ENCODE measurements around the gene GZMM.

Gene GZMM

DNA sequence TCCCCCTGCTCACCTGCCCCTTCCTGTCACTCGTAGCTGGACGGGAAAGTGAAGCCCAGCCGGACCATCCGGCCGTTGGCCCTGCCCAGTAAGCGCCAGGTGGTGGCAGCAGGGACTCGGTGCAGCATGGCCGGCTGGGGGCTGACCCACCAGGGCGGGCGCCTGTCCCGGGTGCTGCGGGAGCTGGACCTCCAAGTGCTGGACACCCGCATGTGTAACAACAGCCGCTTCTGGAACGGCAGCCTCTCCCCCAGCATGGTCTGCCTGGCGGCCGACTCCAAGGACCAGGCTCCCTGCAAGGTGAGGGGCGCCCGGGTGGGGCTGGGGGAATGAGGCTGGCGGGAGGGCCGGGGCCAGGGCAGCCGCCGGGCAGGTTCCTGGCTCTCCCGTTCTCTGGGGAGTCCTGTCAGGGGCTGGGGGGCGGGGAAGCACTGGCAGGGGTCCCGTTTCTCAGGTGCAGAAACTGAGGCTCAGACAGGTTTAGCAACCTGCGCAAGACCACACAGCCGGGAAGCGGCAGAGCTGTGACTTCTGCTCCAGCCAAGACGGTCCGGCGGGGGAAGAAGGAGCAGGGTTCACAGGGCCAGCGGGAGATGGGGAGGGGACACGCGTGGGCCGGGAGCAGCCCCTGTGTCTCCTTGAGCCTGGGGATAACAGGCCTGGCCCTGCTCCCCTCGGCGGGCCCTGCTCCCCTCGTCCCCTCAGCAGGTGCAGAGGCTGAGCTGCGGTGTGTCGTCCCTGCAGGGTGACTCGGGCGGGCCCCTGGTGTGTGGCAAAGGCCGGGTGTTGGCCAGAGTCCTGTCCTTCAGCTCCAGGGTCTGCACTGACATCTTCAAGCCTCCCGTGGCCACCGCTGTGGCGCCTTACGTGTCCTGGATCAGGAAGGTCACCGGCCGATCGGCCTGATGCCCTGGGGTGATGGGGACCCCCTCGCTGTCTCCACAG, 5.3 kb downstream of the GZMM start:
- H3K4me1 Mint-ChIP-seq (ENCODE audit: low read depth in 2 of 2) = peaks cover 10 to 16% of the 10 kb centered on the region in 2 donors
- ATAC-seq (replicated peaks) = no peak
- H3K9me3 Mint-ChIP-seq = no peaks in the 10 kb centered on the region
- H3K36me3 Mint-ChIP-seq (ENCODE audit: insufficient read depth) = peaks cover 28% of the 10 kb centered on the region
- H3K27ac Mint-ChIP-seq = no peak overlapping the region
- H3K4me3 Mint-ChIP-seq = no peak overlapping the region
- no peaks in the 10 kb centered on the region for H3K27me3 Mint-ChIP-seq
- DNase-seq = no peak

DNA sequence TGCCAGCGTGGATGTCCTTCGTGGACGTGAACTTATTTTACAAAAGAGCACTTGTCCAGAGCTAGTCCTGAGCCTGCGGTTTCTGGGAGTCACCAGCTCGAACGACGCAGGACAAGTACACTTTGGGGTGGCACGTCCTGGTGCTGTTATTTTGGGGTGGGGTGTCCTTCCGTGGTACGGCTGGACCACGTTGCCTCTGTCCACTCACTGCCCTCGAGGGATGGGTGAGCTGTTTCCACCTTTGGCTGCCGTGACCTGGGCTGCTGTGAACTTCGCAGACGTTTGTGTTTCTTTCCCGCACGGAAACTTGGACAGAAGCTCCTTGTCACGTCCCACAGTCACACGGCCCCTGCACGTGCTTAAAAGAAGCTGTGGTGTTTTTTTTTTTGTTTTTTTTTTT, 11.0 kb downstream of the GZMM start:
- DNase-seq = no peak
- no peak for ATAC-seq (replicated peaks)
- Mint-ChIP-seq H3K4me3 (no peak overlapping the region), H3K27ac (no peak overlapping the region), H3K4me1 (ENCODE audit: low read depth in 2 of 2) (peaks cover 0 to 5% of the 10 kb centered on the region in 2 donors), H3K27me3 (no peaks in the 10 kb centered on the region), H3K36me3 (ENCODE audit: insufficient read depth) (peaks cover 9% of the 10 kb centered on the region), H3K9me3 (no peaks in the 10 kb centered on the region)

DNA sequence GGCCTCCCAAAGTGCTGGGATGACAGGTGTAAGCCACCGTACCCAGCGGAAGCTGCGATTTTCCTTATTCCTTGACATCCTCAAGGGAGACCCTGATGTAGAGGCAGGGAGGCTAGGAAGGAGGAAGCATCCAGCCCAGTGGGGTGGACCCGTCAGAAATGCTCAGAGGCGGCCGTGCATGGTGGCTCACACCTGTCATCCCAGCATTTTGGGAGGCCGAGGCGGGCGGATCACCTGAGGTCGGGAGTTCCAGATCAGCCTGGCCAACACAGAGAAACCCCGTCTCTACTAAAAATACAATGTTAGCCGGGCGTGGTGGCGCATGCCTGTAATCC, 11.6 kb downstream of the GZMM start:
- no peak for ATAC-seq (replicated peaks)
- no peak overlapping the region for H3K27ac Mint-ChIP-seq
- peaks cover 0 to 5% of the 10 kb centered on the region in 2 donors for H3K4me1 Mint-ChIP-seq (ENCODE audit: low read depth in 2 of 2)
- no peak for DNase-seq
- no peaks in the 10 kb centered on the region for H3K27me3 Mint-ChIP-seq
- H3K4me3 Mint-ChIP-seq = no peak overlapping the region
- peaks cover 6% of the 10 kb centered on the region for H3K36me3 Mint-ChIP-seq (ENCODE audit: insufficient read depth)
- no peaks in the 10 kb centered on the region for H3K9me3 Mint-ChIP-seq

DNA sequence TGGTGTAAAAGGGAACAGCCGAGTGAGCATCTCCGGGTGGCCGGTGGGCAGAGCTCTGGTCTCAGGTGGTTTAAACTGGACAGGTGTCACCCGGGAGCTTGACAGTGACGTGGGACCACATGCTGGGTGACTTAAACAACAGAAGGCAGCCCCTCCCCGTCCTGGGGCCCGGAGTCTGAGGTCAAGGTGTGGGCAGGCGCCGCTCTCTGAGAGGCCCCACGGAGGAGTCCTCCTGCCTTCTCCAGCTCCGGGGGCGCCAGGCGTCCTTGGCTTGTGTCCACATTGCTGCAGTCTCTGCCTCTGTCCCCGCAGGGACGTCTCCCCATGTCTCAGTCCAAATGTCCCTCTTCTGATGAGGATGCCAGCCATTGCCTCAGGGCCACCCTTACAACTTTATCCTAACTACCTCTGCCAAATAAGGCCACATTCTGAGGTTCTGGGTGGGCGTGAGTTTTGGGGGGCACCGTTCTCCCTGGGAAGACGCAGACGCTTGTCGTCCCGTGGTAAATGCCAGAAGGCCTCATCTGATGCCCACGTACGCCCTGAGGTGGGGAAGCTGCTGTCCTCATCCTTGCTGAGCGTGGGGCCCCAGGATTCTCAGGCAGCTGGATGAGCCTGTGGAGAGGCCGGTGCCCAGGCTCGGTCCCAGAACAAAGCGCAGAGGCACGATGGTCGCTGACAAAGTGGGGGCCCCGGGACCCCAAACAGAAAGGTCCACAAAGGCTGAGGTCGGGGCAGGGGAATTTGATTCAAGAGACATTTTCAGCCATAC, 12.9 kb downstream of the GZMM start:
- DNase-seq (no peak), ATAC-seq (replicated peaks) (no peak)
- H3K36me3 Mint-ChIP-seq (ENCODE audit: insufficient read depth) = no peaks in the 10 kb centered on the region
- H3K4me1 Mint-ChIP-seq (ENCODE audit: low read depth in 2 of 2) = peaks cover 0 to under 1% of the 10 kb centered on the region in 2 donors
- no peaks in the 10 kb centered on the region for H3K9me3 Mint-ChIP-seq
- peak overlapping the region in 1 of 2 donors; percentile 17 for H3K27ac Mint-ChIP-seq
- H3K27me3 Mint-ChIP-seq = no peaks in the 10 kb centered on the region
- no peak overlapping the region for H3K4me3 Mint-ChIP-seq

DNA sequence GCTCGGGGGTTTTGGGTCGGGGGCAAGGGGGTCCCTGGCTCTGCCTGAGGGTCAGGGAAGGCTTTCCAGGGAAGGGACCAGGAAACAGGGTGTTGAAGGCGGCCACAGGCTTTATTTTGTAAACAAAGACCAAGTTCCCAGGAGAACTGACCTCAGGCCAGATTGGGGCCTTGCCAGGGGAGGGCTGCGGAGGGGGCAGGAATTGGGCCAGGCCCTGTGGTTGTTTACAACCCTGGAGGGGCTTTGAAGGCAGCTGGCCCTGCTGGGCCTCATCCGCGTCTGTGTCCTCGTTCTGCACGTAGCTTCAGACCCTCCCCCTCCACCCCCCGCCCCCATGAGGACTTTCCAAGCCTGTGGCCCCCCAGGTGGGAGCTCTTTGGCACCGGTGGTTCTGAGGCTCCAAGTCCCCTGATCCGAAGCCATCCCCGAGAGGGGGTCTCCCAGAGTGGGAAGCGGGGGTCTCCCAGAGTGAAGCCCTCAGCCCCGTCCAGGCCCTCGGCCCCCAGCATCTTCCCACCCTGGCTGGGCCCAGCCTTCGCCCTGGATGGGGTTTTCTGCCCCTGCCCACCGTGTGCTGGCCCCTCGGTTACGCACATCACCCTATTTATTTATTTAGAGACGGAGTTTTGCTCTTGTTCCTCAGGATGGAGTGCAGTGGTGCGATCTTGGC, 15.1 kb downstream of the GZMM start:
- Mint-ChIP-seq H3K27me3 (no peaks in the 10 kb centered on the region), H3K9me3 (no peaks in the 10 kb centered on the region), H3K4me3 (no peak overlapping the region), H3K36me3 (ENCODE audit: insufficient read depth) (peaks cover 5% of the 10 kb centered on the region), H3K4me1 (ENCODE audit: low read depth in 2 of 2) (no peaks in the 10 kb centered on the region), H3K27ac (no peak overlapping the region)
- ATAC-seq (replicated peaks) (no peak), DNase-seq (no peak)

DNA sequence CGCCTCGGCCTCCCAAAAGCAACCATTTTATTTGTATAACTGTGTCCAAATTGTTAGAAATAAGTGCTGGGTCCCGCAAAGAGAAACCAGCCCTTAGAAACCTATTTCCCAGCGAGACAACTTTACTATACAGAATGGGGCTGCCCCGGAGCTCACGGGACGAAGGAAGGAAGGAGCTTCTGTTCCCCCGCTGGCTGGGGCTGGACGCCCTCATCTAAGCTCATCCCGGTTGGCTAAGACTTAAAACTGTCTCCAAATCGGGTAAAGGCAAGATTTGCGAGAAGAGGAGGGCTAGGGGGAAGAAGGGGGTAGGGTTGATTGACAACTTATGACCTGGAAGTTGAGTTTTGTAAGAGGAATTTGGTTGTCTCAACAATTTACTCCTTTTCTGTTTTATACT, 16.3 kb downstream of the GZMM start:
- Mint-ChIP-seq H3K4me3 (no peak overlapping the region), H3K27ac (no peak overlapping the region), H3K36me3 (ENCODE audit: insufficient read depth) (peaks cover 5% of the 10 kb centered on the region), H3K9me3 (no peaks in the 10 kb centered on the region), H3K27me3 (no peaks in the 10 kb centered on the region), H3K4me1 (ENCODE audit: low read depth in 2 of 2) (no peaks in the 10 kb centered on the region)
- DNase-seq = no peak
- ATAC-seq (replicated peaks) = no peak

DNA sequence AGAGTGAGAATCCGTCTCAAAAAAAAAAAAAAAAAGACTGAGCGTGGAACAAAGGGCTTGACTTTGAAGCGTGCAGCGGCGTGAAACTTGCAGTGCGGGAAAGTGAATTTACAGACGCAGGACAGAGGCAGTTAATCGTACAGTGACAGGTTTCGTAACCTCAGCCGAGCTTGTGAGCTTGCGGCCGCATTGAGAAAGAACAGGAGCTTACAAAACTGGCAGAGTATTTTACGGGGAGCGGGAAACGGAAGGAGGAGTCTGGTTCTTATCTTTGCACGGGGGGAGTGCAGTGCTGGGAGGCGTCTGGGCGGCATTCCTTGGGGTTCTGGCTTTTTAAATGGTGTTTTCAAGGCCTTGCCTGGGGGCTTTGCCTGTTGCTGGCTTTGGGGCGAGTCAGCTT, 22.6 kb downstream of the GZMM start:
- Mint-ChIP-seq H3K36me3 (ENCODE audit: insufficient read depth) (peaks cover 29% of the 10 kb centered on the region), H3K27me3 (no peaks in the 10 kb centered on the region), H3K4me3 (no peak overlapping the region), H3K9me3 (no peaks in the 10 kb centered on the region), H3K4me1 (ENCODE audit: low read depth in 2 of 2) (peaks cover 6 to 7% of the 10 kb centered on the region in 2 donors), H3K27ac (no peak overlapping the region)
- DNase-seq (no peak), ATAC-seq (replicated peaks) (no peak)

DNA sequence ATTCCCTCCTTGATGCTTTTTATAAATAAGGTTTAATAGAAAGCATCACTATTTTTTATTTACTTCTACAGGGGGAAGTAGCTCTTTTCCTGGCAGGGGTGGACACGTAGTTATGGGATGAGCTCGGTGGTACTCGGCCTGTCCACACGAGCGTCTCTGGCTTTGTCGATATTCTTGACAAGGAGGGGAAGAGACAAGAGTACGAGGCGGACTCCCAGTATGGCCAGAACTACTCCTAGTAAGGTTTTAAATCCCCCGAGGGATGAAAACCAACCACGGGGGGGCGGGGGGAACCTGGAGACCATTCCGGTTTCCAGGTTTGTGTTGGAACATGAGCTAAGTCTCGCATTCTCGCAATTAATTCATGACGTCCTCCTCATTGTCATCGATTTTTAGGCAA, 23.0 kb downstream of the GZMM start:
- no peak overlapping the region for H3K4me3 Mint-ChIP-seq
- DNase-seq (no peak), ATAC-seq (replicated peaks) (no peak)
- no peaks in the 10 kb centered on the region for H3K27me3 Mint-ChIP-seq
- H3K36me3 Mint-ChIP-seq (ENCODE audit: insufficient read depth) = peaks cover 32% of the 10 kb centered on the region
- H3K9me3 Mint-ChIP-seq = no peaks in the 10 kb centered on the region
- peaks cover 8 to 9% of the 10 kb centered on the region in 2 donors for H3K4me1 Mint-ChIP-seq (ENCODE audit: low read depth in 2 of 2)
- no peak overlapping the region for H3K27ac Mint-ChIP-seq

DNA sequence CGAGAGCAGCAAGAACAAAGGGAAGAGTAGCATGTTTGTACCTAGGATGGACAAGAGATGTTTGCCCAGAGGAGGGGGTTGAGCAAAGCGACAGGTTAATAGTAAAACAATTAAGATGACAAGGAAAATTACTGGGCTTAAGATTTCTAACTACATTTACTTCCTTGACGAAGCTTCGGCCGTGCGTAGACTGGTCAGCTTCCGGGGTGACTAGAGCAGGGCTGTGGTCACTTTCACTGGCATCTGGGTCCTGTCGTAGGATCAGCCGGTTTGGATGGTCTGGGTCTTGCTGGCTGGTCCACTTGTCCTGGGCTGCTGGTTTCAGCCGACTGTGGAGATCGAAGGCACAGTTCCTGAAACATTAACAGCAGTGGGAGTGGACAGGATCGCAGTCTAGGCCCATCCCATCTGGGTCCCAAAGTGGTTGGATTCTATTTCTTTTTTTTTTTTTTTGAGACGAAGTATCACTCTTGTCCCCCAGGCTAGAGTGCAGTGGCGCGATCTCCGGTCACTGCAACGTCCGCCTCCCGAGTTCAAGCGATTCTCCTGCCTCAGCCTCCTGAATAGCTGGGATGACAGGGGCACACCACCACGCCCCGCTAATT, 23.5 kb downstream of the GZMM start:
- Mint-ChIP-seq H3K4me3 (no peak overlapping the region), H3K9me3 (no peaks in the 10 kb centered on the region), H3K4me1 (ENCODE audit: low read depth in 2 of 2) (peaks cover 10 to 14% of the 10 kb centered on the region in 2 donors), H3K36me3 (ENCODE audit: insufficient read depth) (peaks cover 35% of the 10 kb centered on the region), H3K27ac (no peak overlapping the region), H3K27me3 (no peaks in the 10 kb centered on the region)
- no peak for DNase-seq
- ATAC-seq (replicated peaks) = no peak

DNA sequence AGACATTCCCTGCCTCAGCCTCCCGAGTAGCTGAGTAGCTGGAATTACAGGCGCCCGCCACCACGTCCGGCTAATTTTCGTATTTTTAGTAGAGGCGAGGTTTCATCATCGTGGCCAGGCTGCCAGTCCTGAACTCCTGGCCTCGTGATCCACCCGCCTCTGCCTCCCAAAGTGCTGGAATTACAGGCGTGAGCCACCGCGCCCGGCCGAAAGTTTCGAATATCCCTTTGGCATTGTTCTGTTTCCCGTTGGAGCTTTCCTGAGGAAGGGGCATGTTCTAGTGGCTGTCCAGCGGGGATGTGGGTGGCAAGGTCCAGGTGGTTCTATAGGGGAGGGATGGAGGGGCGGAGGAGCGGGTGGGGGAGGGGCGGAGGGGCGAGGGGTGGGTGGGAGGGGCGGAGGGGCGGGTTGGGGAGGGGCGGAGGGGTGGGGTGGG, 26.4 kb downstream of the GZMM start:
- Mint-ChIP-seq H3K27me3 (no peaks in the 10 kb centered on the region), H3K4me3 (peak overlapping the region; percentile 49 to 51), H3K27ac (peak overlapping the region; percentile 53 to 68), H3K36me3 (ENCODE audit: insufficient read depth) (peaks cover 34% of the 10 kb centered on the region), H3K9me3 (no peaks in the 10 kb centered on the region), H3K4me1 (ENCODE audit: low read depth in 2 of 2) (peaks cover 27 to 30% of the 10 kb centered on the region in 2 donors)
- DNase-seq (peak in 1 of 3 experiments; percentile 29), ATAC-seq (replicated peaks) (no peak)

DNA sequence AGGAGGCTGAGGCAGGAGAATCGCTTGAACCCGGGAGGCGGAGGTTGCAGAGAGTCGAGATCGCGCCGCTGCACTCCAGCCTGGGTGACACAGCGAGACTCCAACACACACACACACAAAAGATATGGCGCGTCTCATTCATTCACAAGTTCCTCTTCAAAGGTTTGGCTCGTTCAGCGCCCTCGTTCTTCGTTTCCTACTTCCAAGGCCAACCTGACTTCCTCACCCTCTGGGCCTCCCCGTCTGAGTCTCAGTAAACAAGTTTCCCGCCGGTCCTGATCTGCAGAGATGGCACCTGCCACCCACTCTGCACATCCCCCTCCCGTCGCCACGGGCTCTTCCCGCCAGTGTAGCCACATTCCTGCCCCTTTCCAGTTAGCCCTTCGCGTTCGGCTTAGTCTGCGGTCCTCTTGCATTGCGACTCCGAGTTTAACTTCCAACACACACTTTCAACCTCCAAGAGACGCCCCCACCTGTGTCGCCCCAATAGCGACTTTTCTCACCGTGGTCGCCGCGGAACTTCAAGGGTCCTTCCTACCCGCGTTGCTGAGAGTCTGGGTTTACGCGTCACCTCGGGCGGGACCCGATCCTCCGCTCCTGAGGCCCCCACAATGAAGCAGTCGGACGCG, 27.2 kb downstream of the GZMM start:
- Mint-ChIP-seq H3K27me3 (no peaks in the 10 kb centered on the region), H3K9me3 (no peaks in the 10 kb centered on the region), H3K4me3 (peak overlapping the region; percentile 92), H3K36me3 (ENCODE audit: insufficient read depth) (peaks cover 34% of the 10 kb centered on the region), H3K4me1 (ENCODE audit: low read depth in 2 of 2) (peaks cover 30% of the 10 kb centered on the region in 2 donors), H3K27ac (peak overlapping the region; percentile 92)
- DNase-seq = peak; percentile 46 to 62 (median 49)
- peak; percentile 25 for ATAC-seq (replicated peaks)

DNA sequence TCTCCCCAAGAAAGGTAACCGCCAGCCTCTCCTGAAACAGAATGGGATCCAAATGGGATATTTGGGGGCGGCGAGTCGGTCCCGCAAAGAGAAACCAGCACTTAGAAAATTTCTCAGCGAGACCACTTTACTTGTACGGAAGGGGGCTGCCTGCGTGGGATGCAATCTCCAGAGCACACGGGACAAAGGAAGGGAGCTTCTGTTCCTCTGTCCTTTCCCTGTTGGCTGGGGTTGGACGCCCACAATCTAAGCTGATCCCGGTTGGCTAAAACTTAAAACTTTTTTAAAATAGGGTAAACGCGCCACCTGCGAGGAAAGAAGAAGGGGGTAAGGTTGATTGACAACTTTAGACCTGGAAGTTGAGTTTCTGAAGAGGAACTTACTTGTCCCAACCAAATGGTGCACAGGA, 27.7 kb downstream of the GZMM start:
- H3K9me3 Mint-ChIP-seq = no peaks in the 10 kb centered on the region
- peak overlapping the region; percentile 92 for H3K27ac Mint-ChIP-seq
- peak overlapping the region; percentile 92 for H3K4me3 Mint-ChIP-seq
- peaks cover 30 to 35% of the 10 kb centered on the region in 2 donors for H3K4me1 Mint-ChIP-seq (ENCODE audit: low read depth in 2 of 2)
- H3K36me3 Mint-ChIP-seq (ENCODE audit: insufficient read depth) = peaks cover 38% of the 10 kb centered on the region
- DNase-seq = no peak
- peak; percentile 1 for ATAC-seq (replicated peaks)
- no peaks in the 10 kb centered on the region for H3K27me3 Mint-ChIP-seq
